HT1080 (cell line): ENCODE data around the gene ADAM23. TPM values are rescaled to one million over a fixed set of nuclear protein-coding genes. Genes with fewer than 3 reads are reported as not detected.

Experiments used
- DNase-seq: peaks from one replicate; pipeline ENCODE4 v3.0.0-alpha.2; 2015; ENCODE audit warnings: low read depth
- total RNA-seq: library from RNA; depleted of rRNA; stranded (reverse); fragments of >200 nt; shearing (Covaris generic); gene quantifications from 2 replicates; pipeline ENCODE4 v1.2.3, GENCODE V29; 2014

The ADAM23 gene
- total RNA-seq, 1 experiment from 2014 or later, result 3.2 TPM

GRCh38 chr2:206502729-206503128 lies 59.4 kb downstream of the ADAM23 start:
- no peak for DNase-seq

- DNase-seq, result no peak
Observed at GRCh38 chr2:206511283-206511682, 68.0 kb downstream of the ADAM23 start.

GRCh38 chr2:206512999-206513398 lies 69.7 kb downstream of the ADAM23 start:
- DNase-seq, result no peak

- DNase-seq, result no peak
Observed at GRCh38 chr2:206515580-206515979, 72.2 kb downstream of the ADAM23 start.

- no peak for DNase-seq
Observed at GRCh38 chr2:206518997-206519396, 75.7 kb downstream of the ADAM23 start.

GRCh38 chr2:206520450-206520849 lies 77.1 kb downstream of the ADAM23 start:
- DNase-seq, result no peak

GRCh38 chr2:206521115-206521514 lies 77.8 kb downstream of the ADAM23 start:
- DNase-seq, result no peak

GRCh38 chr2:206521612-206522011 lies 78.3 kb downstream of the ADAM23 start:
- DNase-seq, result peak; percentile 49

- DNase-seq, result no peak
Observed at GRCh38 chr2:206526416-206526815, 83.1 kb downstream of the ADAM23 start.

- no peak for DNase-seq
Observed at GRCh38 chr2:206527153-206527552, 83.8 kb downstream of the ADAM23 start.

GRCh38 chr2:206530727-206531126 lies 87.4 kb downstream of the ADAM23 start:
- no peak for DNase-seq

- peak; percentile 25 for DNase-seq
Observed at GRCh38 chr2:206531996-206532543, 88.7 kb downstream of the ADAM23 start.

- DNase-seq, result no peak
Observed at GRCh38 chr2:206533977-206534376, 90.6 kb downstream of the ADAM23 start.

- no peak for DNase-seq
Observed at GRCh38 chr2:206535260-206535986, 92.1 kb downstream of the ADAM23 start.

- DNase-seq, result no peak
Observed at GRCh38 chr2:206540757-206541156, 97.4 kb downstream of the ADAM23 start.

- DNase-seq, result no peak
Observed at GRCh38 chr2:206543073-206543472, 99.7 kb downstream of the ADAM23 start.

- DNase-seq, result no peak
Observed at GRCh38 chr2:206548383-206548782, 105.1 kb downstream of the ADAM23 start.

- no peak for DNase-seq
Observed at GRCh38 chr2:206555721-206556120, 112.4 kb downstream of the ADAM23 start.

- peak; percentile 48 for DNase-seq
Observed at GRCh38 chr2:206556357-206556949, 113.1 kb downstream of the ADAM23 start.

- no peak for DNase-seq
Observed at GRCh38 chr2:206557321-206557720, 114.0 kb downstream of the ADAM23 start.

GRCh38 chr2:206558492-206558891 lies 115.2 kb downstream of the ADAM23 start:
- DNase-seq, result no peak

GRCh38 chr2:206561962-206562361 lies 118.6 kb downstream of the ADAM23 start:
- DNase-seq, result peak; percentile 40

- DNase-seq, result peak; percentile 56
Observed at GRCh38 chr2:206562375-206562774, 119.0 kb downstream of the ADAM23 start.
